HTERT RPE-1 (cell line): Measurements from ENCODE around the gene PKDCC.

Experiments
- in situ Hi-C: fragments of 300-500 bp; cut with MboI; formaldehyde crosslinking; loops from 4 replicates; pipeline ENCODE4 v1.14.3; 2020; ENCODE audit warnings: low sequenced_read_pairs

PKDCC gene

GRCh38 chr2:42048299-42049220 is 739 bp downstream of the PKDCC start:
- in situ Hi-C loops = no loop called here

GRCh38 chr2:42049221-42050009 is 1.6 kb downstream of the PKDCC start:
- in situ Hi-C loops = no loop called here

GRCh38 chr2:42050010-42050702 is 2.3 kb downstream of the PKDCC start:
- in situ Hi-C loops = no loop called here

GRCh38 chr2:42050703-42051542 is 3.1 kb downstream of the PKDCC start:
- in situ Hi-C loops = no loop called here

GRCh38 chr2:42051543-42052235 is 3.9 kb downstream of the PKDCC start:
- in situ Hi-C loops = no loop called here

DNA sequence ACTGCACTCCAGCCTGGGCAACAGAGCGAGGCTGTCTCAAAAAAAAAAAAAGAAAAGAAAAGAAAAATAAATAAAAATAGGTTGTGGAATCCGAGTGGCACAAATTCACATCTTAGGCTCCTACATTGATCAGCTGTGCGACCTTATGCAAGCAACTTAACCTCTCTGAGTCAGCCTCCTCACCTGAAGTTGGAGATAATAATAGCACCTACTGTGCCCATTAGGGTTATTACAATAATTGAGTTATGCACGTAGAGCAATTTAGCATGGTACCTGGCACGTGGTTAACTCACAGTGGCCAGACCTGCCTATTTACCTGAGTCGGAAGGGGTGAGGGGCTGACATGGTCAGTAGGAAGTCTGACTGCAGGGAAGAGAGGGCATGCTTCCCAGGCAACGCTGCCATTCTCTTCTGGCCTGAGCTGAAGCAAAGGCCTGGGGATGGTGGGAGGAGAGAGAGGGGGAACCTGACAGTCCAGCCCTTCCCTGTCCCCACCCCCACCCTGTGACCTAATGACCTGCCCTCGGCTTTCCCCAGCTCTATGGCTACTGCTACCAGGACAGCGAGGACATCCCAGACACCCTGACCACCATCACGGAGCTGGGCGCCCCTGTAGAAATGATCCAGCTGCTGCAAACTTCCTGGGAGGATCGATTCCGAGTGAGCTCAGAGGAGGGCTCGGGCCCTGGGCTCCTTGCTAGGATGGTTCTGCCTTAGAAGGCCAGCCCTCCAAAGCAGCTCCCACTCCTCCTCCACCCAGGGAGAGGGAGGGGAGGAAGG is 5.1 kb downstream of the PKDCC start:
- in situ Hi-C loops = no loop called here

DNA sequence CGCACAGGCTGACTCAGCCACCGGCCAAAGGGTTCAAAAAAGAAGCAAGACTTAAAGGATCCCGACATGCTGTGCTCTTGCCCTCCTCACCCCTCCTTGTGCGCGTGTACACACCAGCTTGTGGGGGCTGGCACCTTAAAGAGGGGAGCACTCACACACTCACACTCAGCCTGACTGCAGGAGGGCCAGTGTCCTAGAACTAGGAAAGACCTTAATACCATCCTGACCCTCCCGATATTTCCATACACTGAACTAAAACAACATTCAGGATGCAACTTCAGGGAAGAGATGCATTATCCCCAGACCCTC is 5.6 kb downstream of the PKDCC start:
- in situ Hi-C loops = no loop called here

- in situ Hi-C loops = no loop called here
These were observed 6.2 kb downstream of the PKDCC start for GRCh38 chr2:42053791-42054701.

GRCh38 chr2:42054714-42055430 is 7.1 kb downstream of the PKDCC start:
- in situ Hi-C loops = no loop called here

DNA sequence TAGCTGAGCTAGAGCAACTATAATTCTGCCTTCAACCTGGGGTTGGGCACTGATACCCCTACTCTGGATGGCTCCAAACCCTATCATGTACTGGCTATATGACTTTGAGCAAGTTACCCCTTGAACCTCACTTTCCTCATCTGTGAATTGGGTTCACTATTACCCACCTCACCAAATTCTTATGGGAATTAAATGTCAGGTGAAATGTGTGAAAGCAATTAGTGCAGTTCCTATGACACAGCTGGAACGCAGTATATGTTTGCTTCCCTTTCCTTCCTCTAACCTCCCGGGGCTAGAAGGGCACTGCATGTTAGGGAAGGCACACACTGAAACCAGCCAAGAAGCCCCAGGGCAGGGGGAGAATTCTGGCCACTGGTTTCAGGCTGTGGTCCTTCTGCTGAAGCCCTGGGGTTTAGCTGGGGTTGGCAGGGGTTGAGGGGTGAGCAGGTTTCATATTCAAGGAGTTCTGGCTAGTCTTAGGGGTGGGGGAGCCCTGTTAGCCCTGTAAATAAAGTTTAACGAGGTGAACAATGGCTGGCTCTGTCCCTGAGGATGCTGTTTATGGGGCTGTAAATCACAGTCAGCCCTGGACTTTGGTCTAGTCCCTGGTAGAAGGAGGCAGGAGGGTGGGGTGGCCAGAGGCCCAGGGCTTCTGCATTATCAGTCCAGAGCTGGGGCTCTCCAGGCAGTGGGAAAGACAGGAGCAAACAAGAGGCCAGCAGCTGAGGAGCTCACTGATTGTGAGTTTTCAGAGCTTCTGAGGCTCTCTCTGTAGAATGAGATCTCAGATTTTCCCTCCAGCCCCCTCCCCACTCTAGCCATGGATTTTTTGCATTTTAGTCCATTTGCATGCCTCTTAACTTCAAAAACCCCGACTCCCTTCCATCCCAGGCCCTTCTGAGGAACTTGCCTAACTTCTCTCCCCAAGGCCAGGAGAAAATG is 8.0 kb downstream of the PKDCC start:
- in situ Hi-C loops = no loop called here

- in situ Hi-C loops = no loop called here
These were observed 9.5 kb downstream of the PKDCC start for GRCh38 chr2:42057159-42057901.

- in situ Hi-C loops = no loop called here
These were observed 10.2 kb downstream of the PKDCC start for GRCh38 chr2:42057902-42058450.

- in situ Hi-C loops = no loop called here
These were observed 11.6 kb downstream of the PKDCC start for GRCh38 chr2:42059261-42059898.

GRCh38 chr2:42060028-42060427 is 12.2 kb downstream of the PKDCC start:
- in situ Hi-C loops = no loop called here
